PC-9 (cell line): ENCODE results near the gene PRKCH. TPM values are rescaled to one million over a fixed set of nuclear protein-coding genes. Genes with fewer than 3 reads are reported as not detected.

Experiments
- BruUV-seq: library from RNA; stranded (reverse); fragments of 400-500 nt; replicated peaks from 2 replicates; lab custom pipeline; 2021; lab: Mats Ljungman, UMichigan
- CTCF ChIA-PET: fragments of 300-600 bp; sonication (Branson Sonifier 250); formaldehyde crosslinking; loops from one replicate; lab custom pipeline; 2022; ENCODE audit warnings: antibody characterized with exemption; lab: Charles Lee
- POLR2A ChIA-PET: fragments of 300-600 bp; sonication (Branson Sonifier 250); formaldehyde crosslinking; loops from one replicate; lab custom pipeline; 2022; ENCODE audit warnings: antibody characterized with exemption; ENCODE audit not compliant: unreplicated experiment; lab: Charles Lee
- DNase-seq, 2 experiments: peaks; one replicate each; pipeline versions ENCODE4 v3.0.0 to v3.0.0-alpha.2; 2015 to 2022; ENCODE audit warnings: mixed read lengths in 1 of 2
- H2AFZ ChIP-seq: fragments of 200-600 bp; sonication (generic); 2 replicates; pipeline ENCODE4 v1.8.1; 2017; ENCODE audit warnings: antibody characterized with exemption
- H3F3A ChIP-seq: fragments of 200-600 bp; sonication (generic); 2 replicates; pipeline ENCODE4 v1.8.1; 2017; ENCODE audit warnings: antibody characterized with exemption, mild to moderate bottlenecking, low read depth; ENCODE audit not compliant: insufficient read depth
- H3K27ac ChIP-seq: fragments of 200-600 bp; sonication (generic); 2 replicates; pipeline ENCODE4 v1.6.1; 2016; ENCODE audit warnings: mixed run types
- H3K27me3 ChIP-seq: fragments of 200-600 bp; sonication (generic); 2 replicates; pipeline ENCODE4 v1.6.1; 2016; ENCODE audit warnings: low read depth, mixed run types; ENCODE audit not compliant: insufficient read depth
- H3K36me3 ChIP-seq: fragments of 200-600 bp; sonication (generic); 2 replicates; pipeline ENCODE4 v1.6.1; 2016; ENCODE audit warnings: low read depth, mixed run types
- H3K4me1 ChIP-seq: fragments of 200-600 bp; sonication (generic); replicated peaks from 2 replicates; pipeline ENCODE4 v1.6.1; 2016; ENCODE audit warnings: mixed run types; ENCODE audit not compliant: insufficient read depth
- H3K4me2 ChIP-seq: fragments of 200-600 bp; sonication (generic); 2 replicates; pipeline ENCODE4 v1.6.1; 2017; ENCODE audit warnings: mixed run types
- H3K4me3 ChIP-seq: fragments of 200-600 bp; sonication (generic); 2 replicates; pipeline ENCODE4 v1.6.1; 2016; ENCODE audit warnings: mixed run types
- H3K79me2 ChIP-seq: fragments of 200-600 bp; sonication (generic); 2 replicates; pipeline ENCODE4 v1.6.1; 2017; ENCODE audit warnings: low read depth, mixed run types
- H3K9me2 ChIP-seq: fragments of 200-600 bp; sonication (generic); 2 replicates; pipeline ENCODE4 v1.8.1; 2017; ENCODE audit warnings: mild to moderate bottlenecking; ENCODE audit not compliant: insufficient read depth
- H3K9me3 ChIP-seq: fragments of 200-600 bp; sonication (generic); 2 replicates; pipeline ENCODE4 v1.8.1; 2016; ENCODE audit warnings: low read depth; ENCODE audit not compliant: insufficient read depth
- H4K20me1 ChIP-seq: fragments of 200-600 bp; sonication (generic); 2 replicates; pipeline ENCODE4 v1.8.1; 2017; ENCODE audit not compliant: insufficient read depth
- CTCF ChIP-seq: fragments of 200-600 bp; sonication (generic); conservative IDR thresholded peaks from 2 replicates; pipeline ENCODE4 v1.6.1; 2017; ENCODE audit warnings: mixed run types, antibody characterized with exemption, mild to moderate bottlenecking, moderate library complexity
- EZH2 ChIP-seq: fragments of 200-600 bp; sonication (generic); IDR thresholded peaks from 2 replicates; pipeline ENCODE4 v1.8.0; 2017; ENCODE audit warnings: antibody characterized with exemption, low read depth
- intact Hi-C: fragments of 100-400 bp; cut with micrococcal nuclease; formaldehyde crosslinking; loops from one replicate; pipeline ENCODE4 v1.10.0; 2022; ENCODE audit not compliant: unreplicated experiment
- total RNA-seq: library from RNA; stranded (reverse); gene quantifications from 2 replicates; pipeline ENCODE4 v1.2.3, GENCODE V29; 2021

Gene PRKCH
- total RNA-seq, 1 experiment from 2014 or later, result 32.4 TPM

GRCh38 chr14:61544448-61545330 lies 223.3 kb downstream of the PRKCH start:
- Histone ChIP-seq H3K79me2 (no peaks in the 10 kb centered on the region), H2AFZ (no peak overlapping the region), H3K4me3 (no peak overlapping the region), H3K27ac (no peak overlapping the region), H4K20me1 (no peaks in the 10 kb centered on the region), H3K4me1 (peaks cover 31% of the 10 kb centered on the region), H3K4me2 (no peak overlapping the region), H3K27me3 (no peaks in the 10 kb centered on the region), H3K9me2 (no peaks in the 10 kb centered on the region), H3K36me3 (peaks cover 16% of the 10 kb centered on the region), H3K9me3 (no peaks in the 10 kb centered on the region), H3F3A (peaks cover 34% of the 10 kb centered on the region)
- no TSS peak for BruUV-seq
- no peak for DNase-seq
- ChIA-PET CTCF (no interaction called here), POLR2A (no interaction called here)
- intact Hi-C loops, result no loop called here
- TF ChIP-seq EZH2, result no peak
- no peak for TF ChIP-seq CTCF

GRCh38 chr14:61545726-61546455 lies 224.5 kb downstream of the PRKCH start:
- Histone ChIP-seq H3F3A (peaks cover 29% of the 10 kb centered on the region), H4K20me1 (no peaks in the 10 kb centered on the region), H3K27ac (peak overlapping the region; percentile 85), H3K79me2 (no peaks in the 10 kb centered on the region), H3K4me3 (no peak overlapping the region), H2AFZ (no peak overlapping the region), H3K9me3 (no peaks in the 10 kb centered on the region), H3K27me3 (no peaks in the 10 kb centered on the region), H3K4me2 (peak overlapping the region; percentile 62; the same call in 1 of the 2 replicates), H3K36me3 (peaks cover 21% of the 10 kb centered on the region), H3K4me1 (peaks cover 30% of the 10 kb centered on the region), H3K9me2 (no peaks in the 10 kb centered on the region)
- no peak for DNase-seq
- intact Hi-C loops, result no loop called here
- ChIA-PET CTCF (interaction anchor here (1.2 to 2.1 kb wide), 2 partner anchors 67 to 69 kb away, joined by 3 to 5 read pairs; no protein-coding TSS in a partner anchor), POLR2A (interaction anchor here (0.6 kb wide), 1 partner anchor 13 kb away, joined by 3 read pairs; no protein-coding TSS in a partner anchor)
- TF ChIP-seq CTCF, result no peak
- no peak for TF ChIP-seq EZH2
- no TSS peak for BruUV-seq
